HepG2 (cell line): Measurements from ENCODE around the gene TBX10. TPM values are rescaled to one million over a fixed set of nuclear protein-coding genes. Genes with fewer than 3 reads are reported as not detected.
A peak's percentile ranks its signal among the peaks of the same experiment; 100 is the strongest.

Experiments used
- ARID5B ChIP-seq: IDR thresholded peaks from 2 replicates; pipeline ENCODE4 v1.4.0; 2020; ENCODE audit warnings: mild to moderate bottlenecking, missing genetic modification reagents
- ASH2L ChIP-seq: fragments of 300-600, 200-600 bp; sonication (generic); IDR thresholded peaks from 2 replicates; pipeline ENCODE4 v1.7.0; 2017; ENCODE audit warnings: low read depth, mild to moderate bottlenecking, moderate library complexity, mixed read lengths, low read length; ENCODE audit not compliant: insufficient read length
- ATF2 ChIP-seq: sonication (generic); formaldehyde crosslinking; IDR thresholded peaks from 2 replicates; pipeline ENCODE4 v1.4.0; 2020; ENCODE audit warnings: missing genetic modification reagents
- EEA1 ChIP-seq: sonication (generic); formaldehyde crosslinking; IDR thresholded peaks from 2 replicates; pipeline ENCODE4 v1.5.1; 2020; ENCODE audit warnings: mild to moderate bottlenecking, missing genetic modification reagents, borderline replicate concordance
- GATAD2A ChIP-seq: IDR thresholded peaks from 2 replicates; pipeline ENCODE4 v1.6.1; 2016
- GFI1 ChIP-seq: sonication (generic); formaldehyde crosslinking; IDR thresholded peaks from 2 replicates; pipeline ENCODE4 v1.5.0; 2020; ENCODE audit warnings: missing genetic modification reagents, mild to moderate bottlenecking, borderline replicate concordance
- HMG20A ChIP-seq: IDR thresholded peaks from 2 replicates; pipeline ENCODE4 v1.6.1; 2016; ENCODE audit warnings: borderline replicate concordance
- HNF4A ChIP-seq: sonication (generic); formaldehyde crosslinking; IDR thresholded peaks from 2 replicates; pipeline ENCODE4 v1.4.0; 2020; ENCODE audit warnings: missing genetic modification reagents
- MAX ChIP-seq: IDR thresholded peaks from 2 replicates; pipeline ENCODE4 v1.6.1; 2012; ENCODE audit warnings: inconsistent platforms
- NCOA2 ChIP-seq: sonication (generic); formaldehyde crosslinking; IDR thresholded peaks from 2 replicates; pipeline ENCODE4 v1.8.0; 2022; ENCODE audit warnings: inconsistent platforms
- NR2F6 ChIP-seq, 2 experiments: IDR thresholded peaks; 2 replicates each; pipeline ENCODE4 v1.6.1; 2016; ENCODE audit warnings: antibody characterized with exemption in 1 of 2, mild to moderate bottlenecking in 1 of 2
- PLRG1 ChIP-seq: fragments of 450-650 bp; conservative IDR thresholded peaks from 2 replicates; pipeline ENCODE4 v1.6.1; 2016
- RXRA ChIP-seq: sonication (generic); formaldehyde crosslinking; IDR thresholded peaks from 2 replicates; pipeline ENCODE4 v1.5.1; 2020; ENCODE audit warnings: missing genetic modification reagents
- RXRB ChIP-seq: IDR thresholded peaks from 2 replicates; pipeline ENCODE4 v1.6.1; 2016; ENCODE audit warnings: borderline replicate concordance, missing genetic modification reagents, missing compliant biosample characterization
- SOX5 ChIP-seq: IDR thresholded peaks from 2 replicates; pipeline ENCODE4 v1.6.1; 2016; ENCODE audit warnings: borderline replicate concordance
- SOX6 ChIP-seq, 2 experiments: fragments of 450-650 bp in 1 of 2; sonication (generic) in 1 of 2; formaldehyde crosslinking in 1 of 2; IDR thresholded peaks; 2 replicates each; pipeline versions ENCODE4 v1.4.0 to v1.6.1; 2017 to 2020; ENCODE audit warnings: antibody characterized with exemption in 1 of 2, mild to moderate bottlenecking in 1 of 2, missing genetic modification reagents in 1 of 2
- TBX2 ChIP-seq: sonication (generic); formaldehyde crosslinking; IDR thresholded peaks from 2 replicates; pipeline ENCODE4 v1.5.0; 2020; ENCODE audit warnings: missing genetic modification reagents, mild to moderate bottlenecking, borderline replicate concordance
- TCF7 ChIP-seq: sonication (generic); IDR thresholded peaks from 2 replicates; pipeline ENCODE4 v1.6.1; 2016; ENCODE audit warnings: antibody characterized with exemption, low read depth
- TEAD3 ChIP-seq: optimal IDR thresholded peaks from 2 replicates; pipeline ENCODE3; 2016; ENCODE audit warnings: borderline replicate concordance
- THAP11 ChIP-seq: IDR thresholded peaks from 2 replicates; pipeline ENCODE4 v1.6.1; 2016; ENCODE audit warnings: missing biosample characterization, missing genetic modification reagents
- ZKSCAN1 ChIP-seq: fragments of 150-350 bp; IDR thresholded peaks from 2 replicates; pipeline ENCODE4 v1.6.1; 2014; ENCODE audit warnings: low read length
- ZNF605 ChIP-seq: sonication (generic); formaldehyde crosslinking; IDR thresholded peaks from 2 replicates; pipeline ENCODE4 v1.8.0; 2022; ENCODE audit warnings: mild to moderate bottlenecking, missing genetic modification reagents
- ZNF629 ChIP-seq: sonication (generic); formaldehyde crosslinking; conservative IDR thresholded peaks from 2 replicates; pipeline ENCODE4 v1.5.0; 2020; ENCODE audit warnings: missing genetic modification reagents
- polyA plus RNA-seq, 8 experiments: library from polyadenylated mRNA; depleted of rRNA in 3 of 8; stranded (reverse) in 7 of 8; unstranded in 1 of 8; fragments of >200 nt; fragmentation: Illumina TruSeq in 4 of 8; extraction: Trizol in 4 of 8; gene quantifications; 2 replicates each; pipeline versions ENCODE4 v1.2.1 to v1.2.3, GENCODE V29; 2011 to 2016; ENCODE audit warnings: low read depth in 4 of 8, missing spikeins in 1 of 8, mixed read lengths in 1 of 8; ENCODE audit not compliant: insufficient read depth in 1 of 8
- total RNA-seq, 5 experiments: library from RNA; depleted of rRNA; stranded (reverse); fragments of >200 nt; fragmentation: Illumina TruSeq; extraction: Trizol; gene quantifications; 2 replicates each; pipeline ENCODE4 v1.2.3, GENCODE V29; 2016; ENCODE audit warnings: low read depth in 1 of 5
- TF ChIP-seq, protein P1 (sequence below): sonication (generic); formaldehyde crosslinking; IDR thresholded peaks from 2 replicates; pipeline ENCODE4 v1.8.1; 2023; ENCODE audit warnings: mild to moderate bottlenecking, missing genetic modification reagents, borderline replicate concordance
- TF ChIP-seq, protein P2 (sequence below): sonication (generic); formaldehyde crosslinking; IDR thresholded peaks from 2 replicates; pipeline ENCODE4 v1.5.1; 2020; ENCODE audit warnings: missing genetic modification reagents, mild to moderate bottlenecking, borderline replicate concordance

The TBX10 gene
- total and polyA plus RNA-seq, 2 of the 13 experiments (the other 11 are each of a cell fraction or from before 2014, with no cell fraction given), result 0.27 to 1.7 TPM

- TF ChIP-seq, protein P1, sequence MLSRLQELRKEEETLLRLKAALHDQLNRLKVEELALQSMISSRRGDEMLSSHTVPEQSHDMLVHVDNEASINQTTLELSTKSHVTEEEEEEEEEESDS, result no peak
- peak; percentile 61 for TF ChIP-seq GFI1 (CRISPR knock-in tag)
- peak; percentile 43; the same call in 1 of the 2 replicates for TF ChIP-seq HMG20A (CRISPR knock-in tag)
- peak; percentile 75 for TF ChIP-seq TCF7
- TF ChIP-seq TEAD3 (CRISPR knock-in tag), result peak; percentile 56
- peak; percentile 73; the same call in 1 of the 2 replicates for TF ChIP-seq RXRA
- no peak for TF ChIP-seq ZNF605 (CRISPR knock-in tag)
- peak; percentile 43; the same call in 1 of the 2 replicates for TF ChIP-seq TBX2
- no peak for TF ChIP-seq ZNF629
- TF ChIP-seq RXRB (CRISPR knock-in tag), result peak; percentile 79
- peak; percentile 43; the same call in 1 of the 2 replicates for TF ChIP-seq GATAD2A (CRISPR knock-in tag)
- TF ChIP-seq SOX6 (IDR thresholded peaks at IDR 0.05), result no peak
- TF ChIP-seq SOX6 (CRISPR knock-in tag; IDR thresholded peaks at IDR 0.05), result peak; percentile 75
- TF ChIP-seq MAX, result 0 out of 2 replicates have a peak, but pooled peaks have one; percentile 15
- peak; percentile 83 for TF ChIP-seq ARID5B (CRISPR knock-in tag)
- 0 out of 2 replicates have a peak, but pooled peaks have one; percentile 52 for TF ChIP-seq THAP11 (CRISPR knock-in tag)
- TF ChIP-seq HNF4A (CRISPR knock-in tag), result peak; percentile 73
- TF ChIP-seq ASH2L, result peak; percentile 54
- TF ChIP-seq NR2F6 (IDR thresholded peaks at IDR 0.05), result peak; percentile 92
- peak; percentile 91 for TF ChIP-seq NR2F6 (CRISPR knock-in tag; IDR thresholded peaks at IDR 0.05)
- TF ChIP-seq NCOA2, result 0 out of 2 replicates have a peak, but pooled peaks have one; percentile 10
- TF ChIP-seq PLRG1, result no peak
- TF ChIP-seq ATF2 (CRISPR knock-in tag), result peak; percentile 34; the same call in 1 of the 2 replicates
- TF ChIP-seq, protein P2, sequence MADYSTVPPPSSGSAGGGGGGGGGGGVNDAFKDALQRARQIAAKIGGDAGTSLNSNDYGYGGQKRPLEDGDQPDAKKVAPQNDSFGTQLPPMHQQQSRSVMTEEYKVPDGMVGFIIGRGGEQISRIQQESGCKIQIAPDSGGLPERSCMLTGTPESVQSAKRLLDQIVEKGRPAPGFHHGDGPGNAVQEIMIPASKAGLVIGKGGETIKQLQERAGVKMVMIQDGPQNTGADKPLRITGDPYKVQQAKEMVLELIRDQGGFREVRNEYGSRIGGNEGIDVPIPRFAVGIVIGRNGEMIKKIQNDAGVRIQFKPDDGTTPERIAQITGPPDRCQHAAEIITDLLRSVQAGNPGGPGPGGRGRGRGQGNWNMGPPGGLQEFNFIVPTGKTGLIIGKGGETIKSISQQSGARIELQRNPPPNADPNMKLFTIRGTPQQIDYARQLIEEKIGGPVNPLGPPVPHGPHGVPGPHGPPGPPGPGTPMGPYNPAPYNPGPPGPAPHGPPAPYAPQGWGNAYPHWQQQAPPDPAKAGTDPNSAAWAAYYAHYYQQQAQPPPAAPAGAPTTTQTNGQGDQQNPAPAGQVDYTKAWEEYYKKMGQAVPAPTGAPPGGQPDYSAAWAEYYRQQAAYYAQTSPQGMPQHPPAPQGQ (CRISPR knock-in tag), result no peak
- TF ChIP-seq SOX5 (CRISPR knock-in tag), result peak; percentile 55; the same call in 1 of the 2 replicates
- TF ChIP-seq EEA1 (CRISPR knock-in tag), result no peak
- 0 out of 2 replicates have a peak, but pooled peaks have one; percentile 35 for TF ChIP-seq ZKSCAN1
These were observed 58.1 kb downstream of the TBX10 start (continued) for GRCh38 chr11:67581469-67581868.
